ENCODE data around the gene NR2F1.

The NR2F1 gene

DNA sequence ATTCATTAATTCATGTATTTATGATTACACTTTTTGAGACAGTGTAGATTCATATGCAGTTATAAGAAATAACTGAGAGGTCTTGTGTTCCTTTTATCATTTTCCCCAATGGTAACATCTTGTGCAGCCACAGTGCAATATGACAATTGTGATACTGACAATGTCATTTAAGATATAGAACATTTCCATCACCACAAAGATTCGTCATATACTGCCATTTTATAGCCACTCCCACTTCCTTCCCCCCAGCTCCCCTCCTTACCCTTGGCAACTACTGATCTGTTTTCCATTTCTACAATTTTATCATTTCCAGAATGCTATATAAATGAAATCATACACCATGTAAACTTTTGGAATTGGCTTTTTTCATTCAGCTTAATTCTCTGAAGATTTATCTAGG, 53.8 kb downstream of the NR2F1 start:
- Histone ChIP-seq H3K27me3 (no peaks in the 10 kb centered on the region), H4K20me1 (no peaks in the 10 kb centered on the region; a peak in 1 of 22 replicates), H3K4me1 (peaks cover 0 to 7% (median 0%) of the 10 kb centered on the region in 10 experiments; a peak in 5 of 20 replicates), H3K9me3 (replicated peaks in 1 of 11) (no peaks in the 10 kb centered on the region), H3K27ac (no peak overlapping the region), H3K4me2 (no peak overlapping the region), H3K4me3 (no peak overlapping the region), H3K9ac (no peak overlapping the region), H3K36me3 (no peaks in the 10 kb centered on the region)
- no peak for TF ChIP-seq Cebpa-rat (IDR thresholded peaks at IDR 0.05)

GRCh38 chr5:93637697-93638096, 54.7 kb downstream of the NR2F1 start:
- Histone ChIP-seq H4K20me1 (no peaks in the 10 kb centered on the region), H3K9ac (no peak overlapping the region), H3K4me3 (no peak overlapping the region), H3K4me2 (no peak overlapping the region), H3K9me3 (replicated peaks in 1 of 11) (no peaks in the 10 kb centered on the region), H3K27ac (no peak overlapping the region), H3K27me3 (no peaks in the 10 kb centered on the region), H3K4me1 (peaks cover 0 to 7% (median 0%) of the 10 kb centered on the region in 10 experiments; a peak in 5 of 20 replicates), H3K36me3 (no peaks in the 10 kb centered on the region)
- no peak for TF ChIP-seq Cebpa-rat (IDR thresholded peaks at IDR 0.05)

DNA sequence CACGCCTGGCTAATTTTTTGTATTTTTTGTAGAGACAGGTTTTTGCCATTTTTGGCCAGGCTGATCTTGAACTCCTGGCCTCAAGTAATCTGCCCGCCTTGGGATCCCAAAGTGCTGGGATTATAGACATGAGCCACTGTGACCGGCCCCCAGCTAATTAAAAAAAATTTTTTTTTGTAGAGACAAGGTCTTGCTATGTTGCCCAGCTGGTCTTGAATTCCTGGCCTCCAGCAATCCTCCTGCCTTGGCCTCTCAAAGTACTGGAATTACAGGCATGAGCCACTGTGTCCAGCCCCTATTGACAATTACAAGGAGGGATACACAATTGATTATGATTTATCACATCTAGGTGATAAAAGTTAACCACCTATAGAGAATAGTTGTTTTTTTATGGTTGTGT, 59.5 kb downstream of the NR2F1 start:
- no peak for TF ChIP-seq Cebpa-rat (IDR thresholded peaks at IDR 0.05)
- Histone ChIP-seq H3K4me2 (no peak overlapping the region), H3K9me3 (replicated peaks in 1 of 11) (no peaks in the 10 kb centered on the region), H3K27me3 (no peaks in the 10 kb centered on the region), H3K4me1 (no peaks in the 10 kb centered on the region), H3K9ac (no peak overlapping the region), H3K36me3 (no peaks in the 10 kb centered on the region), H3K4me3 (no peak overlapping the region), H4K20me1 (no peaks in the 10 kb centered on the region), H3K27ac (no peak overlapping the region)

Data from BLaER1 treated with 17β-estradiol and CSF1 and Interleukin-3, amounts not matched to agents 10 nM and 100 nM (cell line).